HG03342 (cell line): ENCODE data around the gene NACC2.

Experiments used
- ATAC-seq: cut with Tn5 transposase; IDR thresholded peaks from one replicate; pipeline ENCODE4 v1.9.1; 2021; ENCODE audit warnings: mild to moderate bottlenecking, moderate library complexity; ENCODE audit not compliant: unreplicated experiment

NACC2 gene

GRCh38 chr9:136095070-136096058 lies at the start of gene NACC2:
TSS of gene NACC2 (minus strand) at chr9:136095289. CDS start at chr9:136050521, 44,768 bp downstream.
- ATAC-seq: no peak

GRCh38 chr9:136144450-136144849 lies 49.4 kb upstream of the NACC2 start:
- no peak for ATAC-seq

DNA sequence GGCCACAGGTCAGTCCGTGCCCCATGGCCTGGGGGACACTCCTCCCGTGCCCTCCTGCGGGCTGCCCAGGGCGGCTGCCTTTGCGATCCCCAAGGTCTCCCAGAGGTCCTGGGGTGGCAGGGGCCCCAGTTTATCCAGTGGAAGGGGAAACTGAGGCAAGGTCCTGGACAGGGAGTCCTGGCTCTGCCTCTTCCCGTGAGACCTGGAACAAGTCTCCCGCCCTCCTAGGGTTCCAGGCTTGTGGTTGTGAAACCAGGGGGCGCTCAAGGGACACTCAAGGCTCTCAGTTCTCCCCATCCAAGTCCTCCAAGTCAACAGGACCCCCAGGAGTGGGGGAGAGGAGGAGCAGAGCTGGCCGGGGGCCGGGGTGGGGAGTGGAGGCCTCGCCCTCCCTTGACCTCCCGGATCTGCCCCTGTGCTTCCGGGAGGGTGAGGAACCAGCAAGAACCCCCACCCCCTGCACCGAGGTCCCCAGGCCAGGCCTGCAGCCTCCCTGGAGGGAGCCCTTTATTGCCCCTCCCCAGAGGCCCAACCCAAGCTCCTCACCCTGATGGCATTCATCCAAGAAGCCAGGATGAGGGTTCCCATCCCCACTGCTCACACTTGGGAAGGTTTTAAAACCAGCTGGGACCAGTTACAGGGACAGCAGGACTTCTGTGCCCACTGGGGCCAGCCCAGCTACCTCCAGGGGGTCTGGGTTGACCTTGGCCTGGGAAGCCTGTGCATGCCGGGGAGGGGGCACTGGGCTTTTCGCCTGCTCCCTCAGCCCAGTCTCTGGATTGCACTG lies 48.3 kb upstream of the NACC2 start:
- no peak for ATAC-seq

DNA sequence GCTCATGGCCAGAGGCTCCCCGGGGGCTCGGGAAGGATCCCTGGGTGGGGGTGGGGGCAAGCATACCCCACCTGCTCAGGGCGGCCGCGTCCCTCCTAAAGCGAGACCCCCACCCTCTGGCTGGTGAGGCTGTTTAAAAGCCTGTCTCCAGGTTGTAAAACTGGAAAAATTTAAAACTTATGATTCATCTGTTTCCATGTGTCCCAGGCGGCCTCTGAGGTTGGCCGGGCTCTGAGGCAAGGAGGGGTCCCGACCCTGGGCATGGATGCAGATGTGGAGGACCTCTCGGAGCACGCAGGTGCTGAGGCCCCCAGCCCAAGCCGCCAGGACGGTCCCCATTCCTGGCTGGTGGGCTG lies 47.7 kb upstream of the NACC2 start:
- ATAC-seq: no peak

DNA sequence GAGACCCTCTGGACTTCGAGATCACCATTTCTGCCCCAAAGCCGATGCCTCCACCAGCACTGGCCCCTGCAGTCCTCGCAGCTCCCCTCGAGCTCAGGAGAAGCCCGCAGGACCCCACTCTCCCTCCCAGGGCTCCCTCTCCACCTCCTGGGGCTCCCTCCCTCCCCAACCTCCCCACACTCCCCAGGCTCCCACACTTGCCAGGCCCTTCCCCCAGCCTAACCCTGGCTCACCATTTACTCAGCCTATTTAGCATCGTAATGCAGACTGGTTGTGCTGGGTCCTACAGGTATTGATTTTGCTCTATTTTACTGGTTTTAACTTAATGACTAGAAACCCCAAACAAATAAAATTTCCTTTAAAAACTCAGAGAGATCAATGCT lies 47.3 kb upstream of the NACC2 start:
- no peak for ATAC-seq

DNA sequence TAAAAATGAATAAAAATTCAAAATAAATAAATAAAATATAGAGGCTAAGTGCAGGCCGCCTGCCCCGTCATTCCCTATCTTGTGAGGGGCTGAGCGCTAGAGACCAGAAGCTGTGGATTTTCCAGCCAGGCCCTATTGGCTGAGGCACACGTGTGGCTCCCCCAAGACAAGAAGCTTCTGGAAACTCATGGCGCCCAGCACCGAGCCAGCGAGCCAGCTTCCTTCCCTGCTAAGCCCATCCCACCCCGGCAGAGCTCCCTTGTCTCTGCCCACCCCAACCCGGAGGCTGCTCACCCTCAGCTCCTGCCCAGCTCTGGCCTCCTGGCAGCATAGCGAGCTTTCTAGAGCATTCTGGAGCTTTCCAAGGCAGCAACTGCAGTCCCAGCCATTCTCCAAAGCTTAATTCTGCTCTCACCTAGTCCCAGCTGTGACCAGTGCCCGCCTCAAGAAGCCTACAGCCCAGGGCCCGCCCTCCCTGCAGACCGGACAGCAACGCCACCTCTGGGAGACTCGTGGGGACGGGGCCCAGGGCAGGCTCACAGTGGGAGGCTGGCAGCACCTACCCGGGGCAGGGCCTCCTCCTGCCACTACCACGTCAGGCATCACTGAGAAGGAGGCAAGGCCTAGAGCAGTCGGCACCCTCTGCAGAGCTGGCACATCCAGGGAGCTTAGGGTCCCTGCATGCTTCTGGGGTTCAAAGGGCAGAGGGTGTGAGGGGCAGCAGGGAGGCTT lies 46.8 kb upstream of the NACC2 start:
- no peak for ATAC-seq

DNA sequence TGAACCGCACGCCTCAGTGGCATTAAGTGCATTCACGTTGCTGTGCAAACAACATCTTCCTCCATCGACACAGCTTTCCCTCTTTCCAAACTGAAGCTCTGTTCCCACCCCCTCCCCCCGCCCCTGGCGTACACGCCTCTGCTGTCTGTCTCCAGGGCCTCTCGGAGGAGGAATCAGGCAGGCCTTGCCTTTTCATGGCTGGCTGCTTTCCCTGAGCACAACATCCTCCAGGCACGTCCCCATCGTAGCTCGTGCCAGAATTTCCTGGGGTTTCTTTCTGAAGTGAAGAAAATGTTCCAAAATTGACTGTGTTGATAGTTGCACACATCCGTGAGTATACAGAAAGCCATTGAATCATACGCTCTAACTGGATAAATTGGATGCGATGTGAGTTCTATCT lies 45.9 kb upstream of the NACC2 start:
- ATAC-seq: no peak

DNA sequence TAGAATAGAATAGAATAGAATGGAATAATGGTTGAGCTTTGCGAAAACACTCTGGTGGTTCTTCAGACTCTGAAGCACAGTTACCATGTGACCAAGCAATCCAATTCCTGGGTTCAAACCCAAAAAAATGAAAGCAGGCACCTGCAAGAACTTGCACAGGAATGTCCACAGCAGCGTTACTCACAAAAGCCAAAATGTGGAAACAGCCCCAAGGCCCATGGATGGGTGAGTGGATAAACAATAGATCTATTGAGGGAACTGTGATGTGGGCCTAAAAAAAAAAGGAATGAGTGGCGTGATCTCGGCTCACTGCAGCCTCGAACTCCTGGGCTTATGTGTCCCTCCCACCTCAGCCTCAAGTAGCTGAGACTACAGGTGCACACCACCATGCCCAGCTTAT lies 45.0 kb upstream of the NACC2 start:
- ATAC-seq: no peak

DNA sequence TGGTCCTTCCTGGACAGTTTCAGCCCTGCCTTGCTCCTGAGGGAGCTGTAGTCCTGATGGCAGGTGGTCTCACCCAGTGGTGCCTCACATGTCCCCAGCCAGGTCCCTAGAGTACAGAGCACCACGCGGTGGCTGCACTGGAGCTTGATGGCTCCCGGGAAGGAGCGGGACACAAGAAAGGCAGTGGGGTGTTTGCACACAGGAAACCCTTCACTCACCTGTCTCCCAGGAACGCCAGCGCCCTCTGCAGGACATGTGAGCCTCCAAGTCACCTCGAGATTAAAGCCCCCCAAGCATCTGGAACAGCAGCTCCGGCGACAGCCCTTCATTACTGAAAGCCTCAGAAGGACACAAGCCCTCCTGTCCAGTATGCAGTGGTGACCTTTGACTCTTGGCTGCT lies 43.5 kb upstream of the NACC2 start:
- no peak for ATAC-seq

DNA sequence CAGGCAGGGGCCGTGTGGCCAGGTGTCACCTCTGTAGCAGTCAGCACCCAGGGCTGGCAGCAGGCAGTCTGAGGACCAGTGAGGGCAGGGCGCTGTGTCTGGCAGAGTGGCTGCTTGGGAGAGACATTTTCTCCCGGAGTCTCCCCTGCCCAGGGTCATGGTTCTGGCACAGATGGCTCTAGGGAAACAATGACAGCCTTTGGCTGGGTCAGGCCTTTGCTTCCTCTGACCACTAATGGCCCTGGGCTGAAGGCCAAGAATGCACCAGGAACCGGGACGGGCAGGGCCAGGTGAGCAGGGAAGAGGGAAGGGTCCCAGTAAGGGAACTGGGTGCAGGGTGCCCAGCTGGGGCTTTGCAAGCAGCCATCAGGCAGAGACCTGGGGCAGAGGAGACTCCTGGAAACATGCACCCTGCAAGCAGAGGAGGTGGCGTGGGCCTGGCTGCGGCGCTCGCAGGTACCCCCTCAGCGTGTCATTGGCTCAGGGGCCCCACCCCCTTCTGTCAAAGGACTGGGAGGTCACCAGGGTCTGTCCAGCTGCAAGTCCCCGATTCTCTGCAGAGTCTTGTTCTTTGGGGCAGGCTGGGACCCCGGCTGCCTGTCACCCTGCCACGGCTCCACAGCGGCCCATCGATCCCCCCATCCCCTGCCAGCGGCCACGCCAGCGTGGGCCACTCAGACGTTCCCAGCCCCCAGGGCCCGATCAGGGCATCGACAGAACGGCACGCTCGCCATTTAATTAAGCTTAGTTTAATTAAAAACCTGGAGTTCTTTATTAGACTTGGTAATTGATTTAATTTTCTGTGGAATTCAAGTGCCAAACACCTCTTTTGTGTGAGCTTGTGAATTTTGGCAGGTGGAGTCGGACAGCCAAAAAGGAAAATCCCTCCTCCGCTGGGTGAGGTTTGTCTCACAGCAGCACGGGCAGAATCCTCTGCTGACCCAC lies 42.5 kb upstream of the NACC2 start:
- ATAC-seq: no peak

DNA sequence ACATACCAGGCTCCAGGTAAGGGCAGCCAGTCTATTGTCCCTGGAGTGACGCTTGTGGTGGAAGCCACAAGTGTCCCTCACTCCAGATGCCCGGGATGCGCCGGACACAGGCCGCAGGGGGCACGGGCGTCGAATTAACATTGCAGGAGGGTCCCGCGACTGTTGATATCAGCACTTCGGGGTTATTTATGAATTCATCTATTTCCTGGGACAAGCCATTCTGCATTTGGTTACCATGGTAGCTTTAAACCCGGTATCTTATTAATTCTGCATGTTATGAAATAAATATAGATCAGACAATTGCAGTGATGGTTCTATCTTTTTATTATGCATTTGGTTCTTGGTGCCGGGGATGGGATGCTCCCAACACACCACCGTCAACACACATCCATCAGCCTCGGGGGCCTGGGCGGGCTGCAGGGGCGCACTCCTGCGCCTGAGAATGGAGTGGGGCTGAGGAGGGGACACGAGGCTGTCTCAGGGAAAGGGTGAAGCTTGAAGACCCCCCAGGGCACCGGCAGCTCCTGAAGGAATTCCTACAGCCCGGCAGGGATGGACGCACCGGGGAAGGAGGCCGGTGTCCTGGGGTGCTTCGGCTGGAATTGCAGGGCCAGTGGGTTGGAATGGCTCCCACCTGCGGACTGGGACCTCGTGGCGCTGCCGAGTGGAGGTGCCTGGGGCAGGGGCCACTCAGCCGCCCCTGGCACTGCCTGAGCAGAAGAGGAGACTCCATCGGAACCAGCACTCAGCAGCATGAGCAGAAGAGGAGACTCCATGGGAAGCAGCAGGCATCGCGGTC lies 41.2 kb upstream of the NACC2 start:
- ATAC-seq: no peak

GRCh38 chr9:136135326-136136126 lies 40.4 kb upstream of the NACC2 start:
- no peak for ATAC-seq

DNA sequence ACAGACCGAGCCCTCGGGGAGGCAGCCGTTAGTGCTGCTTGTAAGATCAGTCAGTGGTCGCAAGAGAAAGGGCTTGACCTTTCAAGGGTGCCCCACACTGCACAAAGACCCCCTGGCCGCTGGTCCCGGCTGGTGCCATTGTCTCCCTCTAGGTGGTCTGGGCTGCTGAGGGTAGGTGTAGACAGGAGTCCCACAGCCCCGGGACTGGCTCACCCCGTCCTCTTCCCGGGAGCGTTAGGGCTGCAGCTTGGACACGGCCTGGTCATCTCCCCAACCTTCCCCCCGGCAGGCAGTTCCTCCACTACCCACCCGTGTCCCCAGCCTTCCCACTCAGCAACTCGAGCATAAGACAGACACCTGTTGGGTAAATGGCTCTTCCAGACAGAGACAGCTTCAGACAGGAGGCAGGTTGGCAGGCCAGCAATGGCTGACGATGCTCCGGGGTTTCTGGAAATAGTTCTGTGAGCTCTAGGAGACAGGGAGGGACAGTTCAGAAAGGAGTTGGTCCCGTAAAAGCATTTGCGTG lies 38.9 kb upstream of the NACC2 start:
- ATAC-seq: no peak

GRCh38 chr9:136133191-136133958 lies 38.3 kb upstream of the NACC2 start:
- no peak for ATAC-seq

- ATAC-seq: no peak
Measured at GRCh38 chr9:136132512-136133050, 37.5 kb upstream of the NACC2 start.

DNA sequence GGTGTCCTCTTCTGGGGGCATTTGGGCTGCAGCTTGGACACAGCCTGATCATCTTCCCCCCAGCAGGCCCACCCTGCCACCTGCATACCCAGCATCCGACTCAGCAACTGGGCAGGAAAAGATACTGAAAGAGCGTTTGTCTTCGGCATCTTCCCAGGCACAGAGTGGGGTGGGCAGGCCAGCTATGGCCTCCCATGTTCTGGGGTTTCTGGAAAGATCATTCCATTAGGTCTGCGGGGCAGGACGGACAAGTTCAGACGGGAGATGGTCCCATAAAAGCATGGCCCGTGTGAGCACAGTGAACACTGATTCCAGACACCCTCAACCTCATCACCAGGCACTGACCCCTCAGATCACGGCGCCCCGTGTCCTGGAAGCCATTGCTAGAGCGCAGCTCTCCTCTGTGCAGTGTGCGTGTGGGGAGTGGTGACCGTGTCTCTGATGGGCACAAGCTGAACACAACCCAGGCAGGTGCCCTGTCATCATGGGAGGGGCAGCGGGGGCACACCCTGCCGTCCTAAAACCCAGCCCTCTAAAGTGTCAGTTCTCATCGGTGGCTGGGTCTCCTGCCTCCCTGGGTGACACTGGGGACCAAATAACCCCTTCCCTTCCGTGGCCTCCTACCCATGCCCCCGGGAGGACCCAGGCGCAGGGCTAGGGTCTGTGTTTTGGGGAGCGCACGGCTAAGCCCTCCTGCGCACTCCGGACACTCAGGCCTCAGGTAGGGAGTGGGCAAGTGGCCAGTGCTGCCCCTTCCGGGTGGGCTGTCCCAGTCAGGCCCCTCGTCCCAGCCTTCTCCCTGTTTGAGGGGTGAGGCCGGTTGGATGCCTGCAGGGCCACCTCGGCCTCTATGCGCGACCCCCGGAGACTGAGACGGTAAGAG lies 36.8 kb upstream of the NACC2 start:
- ATAC-seq: no peak
